Cardiac fibroblast (primary cell): Measurements from ENCODE around the gene ZNF473.
"Not testable (repeated sequence)": the region's sequence is repeated elsewhere in the genome, so short reads cannot be mapped to it uniquely, and the experiment has no call there.

Source experiments
- DNase-seq, 2 donors: peaks; one replicate each; pipeline versions ENCODE4 v3.0.0 to v3.0.0-alpha.2; 2010; ENCODE audit warnings: low read depth in 2 of 2
- H3K4me3 ChIP-seq, 2 donors: replicated peaks in 1 of 2; 1 replicate in 1 of 2; 2 replicates in 1 of 2; pipeline ENCODE4 v1.5.1; 2011; ENCODE audit warnings: low read depth in 2 of 2, low read length in 2 of 2, mild to moderate bottlenecking in 2 of 2, moderate library complexity in 1 of 2
- TF ChIP-seq, protein P1 (sequence below): IDR thresholded peaks from one replicate; pipeline ENCODE4 v1.5.1; 2011; ENCODE audit warnings: low read depth, mild to moderate bottlenecking, low read length, inconsistent platforms

The ZNF473 gene

DNA sequence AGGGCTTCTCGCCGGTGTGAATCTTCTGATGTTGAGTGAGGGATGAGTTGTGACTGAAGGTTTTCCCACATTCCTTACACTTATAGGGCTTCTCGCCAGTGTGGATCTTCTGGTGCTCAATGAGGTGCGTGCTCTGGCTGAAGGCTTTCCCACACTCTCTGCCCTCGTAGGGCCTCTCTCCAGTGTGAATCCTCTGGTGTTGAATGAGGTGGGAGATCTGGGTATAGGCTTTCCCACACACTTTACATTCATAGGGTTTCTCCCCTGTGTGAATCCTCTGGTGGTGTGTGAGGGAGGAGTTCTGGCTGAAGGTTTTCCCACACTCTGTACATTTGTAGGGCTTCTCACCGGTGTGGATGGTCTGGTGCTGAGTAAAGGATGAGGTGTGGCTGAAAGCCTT lies 33.2 kb downstream of the ZNF473 start:
- TF ChIP-seq, protein P1, sequence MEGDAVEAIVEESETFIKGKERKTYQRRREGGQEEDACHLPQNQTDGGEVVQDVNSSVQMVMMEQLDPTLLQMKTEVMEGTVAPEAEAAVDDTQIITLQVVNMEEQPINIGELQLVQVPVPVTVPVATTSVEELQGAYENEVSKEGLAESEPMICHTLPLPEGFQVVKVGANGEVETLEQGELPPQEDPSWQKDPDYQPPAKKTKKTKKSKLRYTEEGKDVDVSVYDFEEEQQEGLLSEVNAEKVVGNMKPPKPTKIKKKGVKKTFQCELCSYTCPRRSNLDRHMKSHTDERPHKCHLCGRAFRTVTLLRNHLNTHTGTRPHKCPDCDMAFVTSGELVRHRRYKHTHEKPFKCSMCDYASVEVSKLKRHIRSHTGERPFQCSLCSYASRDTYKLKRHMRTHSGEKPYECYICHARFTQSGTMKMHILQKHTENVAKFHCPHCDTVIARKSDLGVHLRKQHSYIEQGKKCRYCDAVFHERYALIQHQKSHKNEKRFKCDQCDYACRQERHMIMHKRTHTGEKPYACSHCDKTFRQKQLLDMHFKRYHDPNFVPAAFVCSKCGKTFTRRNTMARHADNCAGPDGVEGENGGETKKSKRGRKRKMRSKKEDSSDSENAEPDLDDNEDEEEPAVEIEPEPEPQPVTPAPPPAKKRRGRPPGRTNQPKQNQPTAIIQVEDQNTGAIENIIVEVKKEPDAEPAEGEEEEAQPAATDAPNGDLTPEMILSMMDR = no peak
- no peak overlapping the region for H3K4me3 ChIP-seq
- DNase-seq = no peak

DNA sequence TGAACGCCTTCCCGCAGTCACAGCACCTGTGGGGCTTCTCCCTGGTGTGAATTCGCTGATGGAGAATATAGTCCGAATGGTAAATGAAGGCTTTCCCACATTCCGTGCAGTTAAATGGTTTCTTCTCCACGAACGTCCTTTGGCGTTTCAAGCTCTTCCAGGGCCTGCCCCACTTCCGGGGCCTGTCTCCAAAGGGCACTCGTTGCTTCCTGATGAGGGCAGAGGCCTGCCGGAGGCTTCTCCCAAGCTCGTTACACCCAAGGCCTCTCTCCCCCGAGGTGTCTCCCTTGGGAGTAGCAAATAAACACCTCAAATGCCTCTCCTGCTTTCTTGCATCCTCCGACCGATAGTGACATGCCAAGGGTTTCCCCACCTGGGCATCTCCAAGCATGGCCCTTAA lies 34.3 kb downstream of the ZNF473 start:
- DNase-seq = no peak
- TF ChIP-seq, protein P1 = no peak
- H3K4me3 ChIP-seq = no peak overlapping the region

DNA sequence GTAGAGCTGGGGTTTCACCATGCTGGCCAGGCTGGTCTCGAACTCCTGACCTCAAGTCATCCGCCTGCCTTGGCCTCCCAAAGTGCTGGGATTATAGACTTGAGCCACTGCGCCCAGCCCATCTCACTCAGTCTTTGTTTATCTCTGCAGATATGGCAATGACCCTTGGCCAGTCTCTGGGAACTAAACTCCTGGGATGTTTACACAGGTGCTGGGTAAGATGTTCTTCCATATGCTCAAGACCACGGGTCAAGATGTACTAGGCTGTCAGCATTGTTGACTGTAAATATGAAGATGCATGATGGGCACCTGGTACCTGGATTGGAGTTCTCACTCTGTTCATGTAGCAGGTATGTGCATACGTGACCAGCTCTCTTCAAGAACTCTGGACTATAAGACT lies 35.8 kb downstream of the ZNF473 start:
- TF ChIP-seq, protein P1 = no peak
- no peak for DNase-seq
- no peak overlapping the region for H3K4me3 ChIP-seq

DNA sequence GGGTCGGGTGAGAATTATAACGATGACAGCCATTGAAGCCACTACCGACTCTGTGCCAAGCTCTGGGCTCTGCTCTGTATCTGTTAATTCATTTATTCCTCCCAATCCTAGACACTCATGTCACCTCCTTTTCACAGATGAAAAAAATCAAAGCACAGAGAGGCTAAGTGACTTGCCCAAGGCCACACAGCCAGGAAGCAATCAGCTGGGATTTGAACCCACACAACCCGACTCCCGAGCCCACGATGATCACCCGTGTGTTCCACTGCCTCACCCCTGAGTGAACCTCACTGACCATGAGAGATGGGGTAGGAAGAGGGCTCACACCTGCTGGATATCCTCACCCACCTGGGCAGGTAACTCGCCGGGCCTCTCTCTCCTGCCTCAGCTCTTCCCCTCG lies 40.1 kb downstream of the ZNF473 start:
- TF ChIP-seq, protein P1 = no peak
- H3K4me3 ChIP-seq = no peak overlapping the region
- DNase-seq = no peak

DNA sequence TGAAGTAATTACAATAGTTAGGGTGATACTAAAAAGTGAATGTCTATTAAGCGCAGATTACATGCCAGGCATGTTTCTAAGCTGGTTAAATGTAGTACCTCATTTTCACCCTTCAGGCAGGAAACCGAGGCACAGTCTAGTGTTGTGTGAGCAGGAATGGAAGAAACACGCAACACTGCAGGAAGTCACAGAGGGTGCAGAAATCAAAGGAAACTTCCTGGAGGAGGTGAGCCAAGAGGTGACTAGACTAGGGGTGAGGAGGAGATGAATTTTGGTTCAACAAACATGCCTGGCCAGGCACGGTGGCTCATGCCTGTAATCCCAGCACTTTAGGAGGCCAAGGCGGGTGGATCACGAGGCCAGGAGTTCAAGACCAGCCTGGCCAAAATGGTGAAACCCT lies 41.8 kb downstream of the ZNF473 start:
- TF ChIP-seq, protein P1 = no peak
- no peak for DNase-seq
- H3K4me3 ChIP-seq = no peak overlapping the region

DNA sequence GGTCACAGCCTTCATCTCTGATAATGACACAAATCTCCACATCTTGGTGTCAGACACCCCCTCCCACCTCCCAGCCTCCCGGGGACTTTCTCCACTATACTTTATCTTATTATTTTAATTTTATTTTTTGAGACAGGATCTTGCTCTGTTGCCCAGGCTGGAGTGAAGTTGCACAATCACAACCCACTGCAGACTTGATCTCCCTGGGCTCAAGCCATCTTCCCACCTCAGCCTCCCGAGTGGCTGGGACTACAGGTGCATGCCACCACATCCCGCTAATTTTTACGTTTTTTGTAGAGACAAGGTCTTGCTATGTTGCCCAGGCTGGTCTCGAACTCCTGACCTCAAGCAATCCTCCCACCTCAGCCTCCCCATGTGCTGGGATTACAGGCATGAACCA lies 42.6 kb downstream of the ZNF473 start:
- H3K4me3 ChIP-seq, DNase-seq: not testable (repeated sequence)

DNA sequence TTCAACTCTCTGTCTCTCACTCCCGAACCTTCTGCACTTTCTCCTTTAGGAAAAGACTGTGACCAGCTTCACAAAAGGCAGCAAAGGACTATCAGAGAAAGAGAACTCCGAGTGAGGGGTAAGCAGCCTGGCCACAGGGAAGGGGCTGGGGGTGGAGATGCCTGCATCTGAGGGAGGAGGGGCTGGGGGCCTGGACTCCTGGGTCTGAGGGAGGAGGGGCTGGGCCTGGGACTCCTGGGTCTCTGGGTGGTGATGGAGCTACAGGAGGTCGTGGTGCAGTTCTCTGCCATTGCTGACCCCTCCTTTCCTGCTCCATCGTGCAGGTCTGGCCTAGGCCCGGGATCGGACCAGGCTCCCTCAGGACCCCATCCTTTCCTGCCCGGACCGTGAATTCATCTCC lies 49.3 kb downstream of the ZNF473 start:
- DNase-seq, H3K4me3 ChIP-seq: not testable (repeated sequence)

DNA sequence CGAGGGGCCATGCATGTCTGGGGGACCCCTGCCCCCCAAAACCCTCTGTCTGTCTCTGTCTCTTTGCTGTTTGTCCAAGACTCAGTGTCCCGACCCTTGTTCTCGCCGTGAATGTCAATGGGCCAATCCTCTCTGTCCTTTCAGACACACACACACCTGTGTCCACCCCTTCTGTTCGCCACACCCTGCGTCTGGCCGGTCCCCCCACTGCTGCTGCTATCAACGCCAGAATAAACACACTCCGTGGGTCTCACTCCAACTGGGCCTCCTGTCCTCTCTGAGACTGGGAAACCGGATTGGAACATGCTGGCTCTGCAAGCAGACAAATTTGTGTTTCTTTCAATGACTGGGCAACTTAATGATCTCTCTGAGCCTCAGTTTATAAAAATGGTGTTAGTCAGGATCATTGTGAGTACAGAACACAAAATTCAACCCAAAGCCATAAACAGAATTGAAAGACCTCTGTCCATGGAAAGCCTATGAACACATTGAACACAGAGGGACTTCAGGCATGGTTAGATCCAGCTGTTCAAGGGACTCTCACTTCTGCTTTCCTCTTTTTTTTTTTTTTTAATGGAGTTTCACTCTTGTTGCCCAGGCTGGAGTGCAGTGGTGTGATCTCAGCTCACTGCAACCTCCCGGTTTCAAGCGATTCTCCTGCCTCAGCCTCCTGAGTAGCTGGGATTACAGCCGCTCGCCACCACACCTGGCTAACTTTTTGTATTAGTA lies 50.0 kb downstream of the ZNF473 start:
- DNase-seq = not testable (repeated sequence)

DNA sequence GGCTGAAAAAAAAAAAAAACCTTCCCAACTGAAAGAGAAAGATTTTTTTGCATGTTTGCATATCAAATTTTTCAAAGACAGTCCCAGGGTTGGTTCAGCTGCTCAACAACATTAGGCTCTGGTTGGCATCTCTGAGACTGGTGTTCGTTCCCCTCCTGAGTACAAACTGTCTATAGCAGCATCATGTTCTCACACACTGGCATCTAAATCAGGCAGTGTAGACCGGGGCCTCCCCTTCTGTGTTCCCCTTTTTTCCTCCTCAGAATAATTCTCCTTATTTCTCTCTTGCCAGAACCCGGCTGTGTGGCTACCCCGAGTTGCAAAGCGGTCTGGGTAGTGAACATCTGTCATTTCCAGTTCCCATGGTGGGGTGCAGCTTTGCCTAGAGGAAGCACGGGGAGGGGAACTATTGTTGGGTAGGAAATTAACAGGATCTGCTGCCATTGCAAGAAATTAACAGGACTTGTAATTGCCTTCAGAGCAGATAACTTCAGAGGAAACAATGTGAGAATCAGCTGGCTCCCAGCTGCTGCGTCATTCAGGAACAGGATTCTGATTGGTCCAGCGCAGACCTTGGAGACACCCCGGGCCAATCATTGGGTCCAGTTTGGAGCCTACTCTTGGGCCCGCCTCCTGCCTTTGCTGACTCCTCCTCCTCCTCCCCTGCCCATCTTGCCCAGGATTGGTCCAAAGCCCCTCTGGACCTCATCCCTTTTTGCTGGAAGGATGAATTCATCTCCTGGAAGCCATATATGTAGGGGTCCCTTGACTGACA lies 51.0 kb downstream of the ZNF473 start:
- not testable (repeated sequence) for DNase-seq, H3K4me3 ChIP-seq

More for the DNA sequence above, 50.0 kb downstream of the ZNF473 start:
- not testable (repeated sequence) for H3K4me3 ChIP-seq

DNA sequence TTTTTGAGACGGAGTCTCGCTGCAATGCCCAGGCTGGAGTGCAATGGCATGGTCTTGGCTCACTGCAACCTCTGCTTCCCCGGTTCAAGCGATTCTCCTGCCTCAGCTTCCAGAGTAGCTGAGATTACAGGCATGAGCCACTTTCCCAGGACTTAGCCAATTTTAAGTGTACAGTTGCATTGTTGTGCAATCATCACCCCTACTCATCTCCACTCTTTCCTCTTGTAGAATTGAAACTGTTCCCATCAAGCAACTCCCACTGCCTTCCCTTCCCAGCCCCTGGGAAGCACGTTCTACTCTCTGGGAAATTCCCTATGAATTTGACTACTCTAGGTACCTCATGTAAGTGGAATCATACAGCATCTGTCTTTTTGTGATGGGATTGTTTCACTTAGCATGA lies 53.2 kb downstream of the ZNF473 start:
- H3K4me3 ChIP-seq, DNase-seq: not testable (repeated sequence)

DNA sequence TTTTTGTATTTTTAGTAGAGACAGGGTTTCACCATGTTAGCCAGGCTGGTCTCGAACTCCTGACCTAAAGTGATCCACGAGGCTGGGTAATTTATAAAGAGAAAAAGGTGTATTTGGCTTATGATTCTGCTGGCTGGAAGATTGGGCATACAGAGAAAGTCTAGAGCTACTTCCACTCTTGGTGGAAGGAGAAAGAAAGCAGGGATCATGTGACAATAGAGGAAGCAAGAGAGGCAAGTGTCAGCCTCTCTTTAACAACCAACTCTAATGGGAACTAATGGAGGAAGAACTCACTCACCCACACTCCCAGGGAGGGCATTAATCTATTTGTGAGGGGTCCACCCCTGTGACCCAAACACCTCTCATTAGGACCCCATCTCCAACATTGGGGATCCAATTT lies 58.6 kb downstream of the ZNF473 start:
- not testable (repeated sequence) for H3K4me3 ChIP-seq, DNase-seq

DNA sequence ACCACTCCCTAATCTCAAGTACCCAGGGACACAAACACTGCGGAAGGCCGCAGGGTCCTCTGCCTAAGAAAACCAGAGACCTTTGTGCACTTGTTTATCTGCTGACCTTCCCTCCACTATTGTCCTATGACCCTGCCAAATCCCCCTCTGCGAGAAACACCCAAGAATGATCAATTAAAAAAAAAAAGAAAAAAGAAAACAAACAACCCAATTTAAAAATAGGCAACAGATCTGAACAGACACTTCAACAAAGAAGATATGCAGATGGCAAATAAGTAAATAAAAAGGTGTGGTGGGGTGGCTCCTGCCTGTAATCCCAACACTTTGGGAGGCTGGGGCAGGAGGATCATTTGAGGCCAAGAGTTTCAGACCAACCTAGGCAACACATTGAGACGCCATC lies 61.3 kb downstream of the ZNF473 start:
- H3K4me3 ChIP-seq, DNase-seq: not testable (repeated sequence)
